ENCODE results near the gene GNAI2. TPM values are rescaled to one million over a fixed set of nuclear protein-coding genes. Genes with fewer than 3 reads are reported as not detected.

GNAI2 gene
- total RNA-seq, 4 donors from 2014 or later, result 69.6 to 322 (median 74.8) TPM

DNA sequence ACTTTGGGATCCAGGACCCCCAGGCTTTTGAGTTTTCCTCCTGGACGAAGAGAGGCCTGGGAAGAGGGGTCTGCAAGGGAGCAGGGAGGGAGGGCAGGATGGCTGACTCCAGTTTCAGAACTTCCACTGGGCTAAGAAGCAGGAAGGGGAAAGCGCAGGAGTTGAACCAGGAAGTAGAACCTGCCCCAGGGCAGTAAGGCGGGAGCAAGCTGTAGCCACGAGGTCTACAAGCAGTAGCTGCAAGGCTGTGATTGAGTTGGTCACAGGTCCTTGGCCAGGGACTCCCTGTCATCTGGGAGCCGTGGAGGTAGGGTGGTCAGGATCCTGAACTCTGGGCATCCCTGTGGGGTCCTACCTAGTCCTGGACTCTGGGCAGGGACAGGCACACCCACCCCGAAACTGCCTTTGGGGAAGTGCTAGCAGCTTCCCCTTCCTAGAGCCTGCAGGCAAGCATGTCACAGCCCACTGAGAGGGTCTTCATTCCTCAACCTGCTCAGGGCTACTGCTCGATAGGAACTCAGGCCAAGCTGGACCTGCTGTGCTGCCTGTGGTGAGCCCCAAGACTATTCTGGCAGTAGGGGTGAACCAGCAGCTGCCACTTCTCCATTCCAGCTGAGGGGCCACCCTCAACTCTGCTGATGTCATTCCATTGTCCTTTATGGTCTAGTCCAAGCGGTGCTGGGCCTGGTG lies 5.8 kb upstream of the GNAI2 start:
- TF ChIP-seq EP300 (IDR thresholded peaks at IDR 0.05; ENCODE audit: low read depth) (no peak), POLR2A (IDR thresholded peaks at IDR 0.05) (no peak), POLR2AphosphoS5 (IDR thresholded peaks at IDR 0.05) (no peak)
- TF ChIP-seq, protein P1, sequence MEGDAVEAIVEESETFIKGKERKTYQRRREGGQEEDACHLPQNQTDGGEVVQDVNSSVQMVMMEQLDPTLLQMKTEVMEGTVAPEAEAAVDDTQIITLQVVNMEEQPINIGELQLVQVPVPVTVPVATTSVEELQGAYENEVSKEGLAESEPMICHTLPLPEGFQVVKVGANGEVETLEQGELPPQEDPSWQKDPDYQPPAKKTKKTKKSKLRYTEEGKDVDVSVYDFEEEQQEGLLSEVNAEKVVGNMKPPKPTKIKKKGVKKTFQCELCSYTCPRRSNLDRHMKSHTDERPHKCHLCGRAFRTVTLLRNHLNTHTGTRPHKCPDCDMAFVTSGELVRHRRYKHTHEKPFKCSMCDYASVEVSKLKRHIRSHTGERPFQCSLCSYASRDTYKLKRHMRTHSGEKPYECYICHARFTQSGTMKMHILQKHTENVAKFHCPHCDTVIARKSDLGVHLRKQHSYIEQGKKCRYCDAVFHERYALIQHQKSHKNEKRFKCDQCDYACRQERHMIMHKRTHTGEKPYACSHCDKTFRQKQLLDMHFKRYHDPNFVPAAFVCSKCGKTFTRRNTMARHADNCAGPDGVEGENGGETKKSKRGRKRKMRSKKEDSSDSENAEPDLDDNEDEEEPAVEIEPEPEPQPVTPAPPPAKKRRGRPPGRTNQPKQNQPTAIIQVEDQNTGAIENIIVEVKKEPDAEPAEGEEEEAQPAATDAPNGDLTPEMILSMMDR (IDR thresholded peaks at IDR 0.05), result no peak
- Histone ChIP-seq H3K4me1 (peaks cover 4 to 26% (median 20%) of the 10 kb centered on the region in 4 donors), H3K4me3 (no peak overlapping the region), H3K27me3 (peaks cover 3% of the 10 kb centered on the region), H3K9me3 (no peaks in the 10 kb centered on the region), H3K36me3 (no peaks in the 10 kb centered on the region), H3K27ac (peak overlapping the region in 2 of 4 donors; percentile 5 to 15)
- in situ Hi-C loops (cut with MboI; ENCODE audit: low pct_ligation_motif_present in 1 of 4, low pct_unique_long_range_greater_than_20kb in 1 of 4, low sequenced_read_pairs in 3 of 4) (no loop called here), intact Hi-C loops (cut with DNase I; ENCODE audit: low total_unique reads) (no loop called here)
- DNase-seq, result no peak
- 80% methylated on average over 7 of the region's 8 CpGs; no CpG with 5 or more reads in 1 of the 2 donors for WGBS, 2 donors (ENCODE audit: low coverage in 1 of 2)

DNA sequence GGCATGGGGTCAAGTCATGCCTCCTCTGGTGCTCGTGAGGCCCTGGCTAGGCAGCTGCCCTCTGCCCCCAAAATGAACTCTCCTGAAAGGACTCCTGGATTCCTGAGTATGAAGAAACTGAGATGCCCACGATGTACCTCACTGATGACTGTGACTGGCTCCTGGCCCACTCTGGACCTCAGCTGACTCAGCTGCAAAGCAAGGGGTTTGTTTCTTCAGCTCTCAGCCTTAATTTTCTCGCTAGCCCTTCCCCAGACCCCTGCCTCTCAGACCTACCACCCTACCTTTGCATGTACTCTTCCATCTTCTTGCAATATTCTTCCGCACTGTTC lies 5.2 kb upstream of the GNAI2 start:
- Histone ChIP-seq H3K27ac (peak overlapping the region in 1 of 4 donors; percentile 15), H3K36me3 (no peaks in the 10 kb centered on the region), H3K4me1 (peaks cover 4 to 28% (median 23%) of the 10 kb centered on the region in 4 donors), H3K27me3 (no peaks in the 10 kb centered on the region), H3K9me3 (no peaks in the 10 kb centered on the region), H3K4me3 (no peak overlapping the region)
- TF ChIP-seq POLR2A (IDR thresholded peaks at IDR 0.05) (no peak), POLR2AphosphoS5 (IDR thresholded peaks at IDR 0.05) (no peak), EP300 (IDR thresholded peaks at IDR 0.05; ENCODE audit: low read depth) (no peak)
- TF ChIP-seq, protein P1 (IDR thresholded peaks at IDR 0.05), result no peak
- WGBS, 2 donors (ENCODE audit: low coverage in 1 of 2), result 85 to 92% methylated on average over 2 to 4 of the region's 4 CpGs
- no peak for DNase-seq
- in situ Hi-C loops (cut with MboI; ENCODE audit: low pct_ligation_motif_present in 1 of 4, low pct_unique_long_range_greater_than_20kb in 1 of 4, low sequenced_read_pairs in 3 of 4), result no loop called here
- intact Hi-C loops (cut with DNase I; ENCODE audit: low total_unique reads), result no loop called here

DNA sequence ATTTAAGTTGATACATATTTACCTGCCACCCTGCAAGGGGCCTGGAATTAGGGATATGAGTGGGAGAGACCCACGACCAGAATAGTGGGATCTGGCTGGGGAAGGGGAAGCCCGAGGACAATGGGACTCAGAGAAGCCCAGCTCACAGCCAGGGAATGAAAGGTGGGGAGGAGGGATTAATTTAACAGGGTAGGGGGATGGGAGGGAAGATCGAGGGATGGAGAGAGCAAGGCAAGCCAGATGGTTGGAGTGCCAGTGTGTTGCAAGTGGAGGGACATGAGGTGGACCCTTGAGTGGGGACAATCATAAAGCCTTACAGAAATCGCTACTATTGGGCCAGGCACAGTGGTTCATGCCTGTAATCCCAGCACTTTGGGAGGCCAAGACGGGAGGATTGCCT lies 4.4 kb upstream of the GNAI2 start:
- WGBS, 2 donors (ENCODE audit: low coverage in 1 of 2), result 78 to 84% methylated on average over 4 to 5 of the region's 5 CpGs
- Histone ChIP-seq H3K36me3 (no peaks in the 10 kb centered on the region), H3K27ac (no peak overlapping the region), H3K4me3 (no peak overlapping the region), H3K4me1 (peaks cover 4 to 26% (median 20%) of the 10 kb centered on the region in 4 donors), H3K27me3 (no peaks in the 10 kb centered on the region), H3K9me3 (no peaks in the 10 kb centered on the region)
- in situ Hi-C loops (cut with MboI; ENCODE audit: low pct_ligation_motif_present in 1 of 4, low pct_unique_long_range_greater_than_20kb in 1 of 4, low sequenced_read_pairs in 3 of 4), result no loop called here
- intact Hi-C loops (cut with DNase I; ENCODE audit: low total_unique reads), result no loop called here
- TF ChIP-seq, protein P1 (IDR thresholded peaks at IDR 0.05), result no peak
- TF ChIP-seq POLR2A (IDR thresholded peaks at IDR 0.05), result no peak
- TF ChIP-seq EP300 (IDR thresholded peaks at IDR 0.05; ENCODE audit: low read depth), result no peak
- TF ChIP-seq POLR2AphosphoS5 (IDR thresholded peaks at IDR 0.05), result no peak
- no peak for DNase-seq

DNA sequence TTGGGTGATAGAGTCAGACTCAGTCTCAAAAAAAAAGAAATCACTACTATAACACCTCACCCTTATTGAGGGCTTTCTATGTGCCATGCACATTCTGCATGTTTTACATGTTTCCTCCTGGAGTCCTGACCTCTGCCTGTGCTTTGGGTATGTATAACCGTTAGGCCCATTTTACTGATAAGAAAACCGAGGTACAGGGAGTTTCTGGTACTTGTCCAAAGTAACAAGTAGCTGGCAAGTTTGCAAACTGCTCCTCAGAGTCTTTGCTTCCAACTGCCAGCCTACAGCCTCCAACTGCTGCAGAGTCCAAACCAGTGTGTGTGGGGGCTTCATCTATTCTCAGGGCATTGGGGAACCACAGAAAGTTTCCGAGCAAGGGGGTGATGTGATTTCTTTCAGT lies 3.7 kb upstream of the GNAI2 start:
- peaks cover 0 to 27% (median 17%) of the 10 kb centered on the region in 4 donors for H3K4me1 ChIP-seq
- no peak for DNase-seq
- H3K9me3 ChIP-seq, result no peaks in the 10 kb centered on the region
- TF ChIP-seq EP300 (IDR thresholded peaks at IDR 0.05; ENCODE audit: low read depth) (no peak), POLR2A (IDR thresholded peaks at IDR 0.05) (no peak), POLR2AphosphoS5 (IDR thresholded peaks at IDR 0.05) (no peak)
- TF ChIP-seq, protein P1 (IDR thresholded peaks at IDR 0.05), result no peak
- no peak overlapping the region for H3K4me3 ChIP-seq
- in situ Hi-C loops (cut with MboI; ENCODE audit: low pct_ligation_motif_present in 1 of 4, low pct_unique_long_range_greater_than_20kb in 1 of 4, low sequenced_read_pairs in 3 of 4) (no loop called here), intact Hi-C loops (cut with DNase I; ENCODE audit: low total_unique reads) (no loop called here)
- H3K27ac ChIP-seq, result no peak overlapping the region
- H3K27me3 ChIP-seq, result no peaks in the 10 kb centered on the region
- WGBS, 2 donors (ENCODE audit: low coverage in 1 of 2), result 77 to 83% methylated on average over 1 to 3 of the region's 3 CpGs
- H3K36me3 ChIP-seq, result no peaks in the 10 kb centered on the region

Data from transverse colon (tissue), 4 donors.